Adrenal gland (tissue), 12 donors: ENCODE results near the gene PTPRH. TPM values are rescaled to one million over a fixed set of nuclear protein-coding genes. Genes with fewer than 3 reads are reported as not detected.
"Not testable (repeated sequence)": the region's sequence is repeated elsewhere in the genome, so short reads cannot be mapped to it uniquely, and the experiment has no call there.

Experiments used
- DNase-seq, 7 donors: peaks; one replicate each; pipeline ENCODE4 v3.0.0-alpha.2; 2019 to 2020
- H3K27ac ChIP-seq, 5 donors: fragments of 200-600 bp; sonication (generic) in 4 of 5; 1 replicate in 3 of 5; 2 replicates in 2 of 5; pipeline versions ENCODE4 v1.5.1 to v1.8.0; 2016 to 2020; ENCODE audit warnings: mild to moderate bottlenecking in 1 of 5
- H3K27me3 ChIP-seq: fragments of 200-600 bp; 2 replicates; pipeline ENCODE4 v1.8.0; 2021
- H3K36me3 ChIP-seq, 2 donors: fragments of 200-600 bp; replicated peaks in 1 of 2; 1 replicate in 1 of 2; 2 replicates in 1 of 2; pipeline versions ENCODE4 v1.5.1 to v1.8.0; 2018 to 2022
- H3K4me1 ChIP-seq, 2 donors: fragments of 200-600 bp; replicated peaks in 1 of 2; 1 replicate in 1 of 2; 2 replicates in 1 of 2; pipeline versions ENCODE4 v1.5.1 to v1.8.0; 2018 to 2021
- H3K4me3 ChIP-seq, 4 donors: fragments of 200-600 bp; sonication (generic) in 3 of 4; one replicate each; pipeline ENCODE4 v1.5.1; 2016 to 2018
- H3K9me3 ChIP-seq, 3 donors: fragments of 200-600 bp; sonication (generic) in 1 of 3; replicated peaks in 1 of 3; 1 replicate in 2 of 3; 2 replicates in 1 of 3; pipeline versions ENCODE4 v1.5.1 to v1.8.0; 2016 to 2021
- CTCF ChIP-seq, 6 experiments: fragments of 450-650 bp in 4 of 6; fragments of 200-600 bp in 2 of 6; sonication (generic) in 1 of 6; IDR thresholded peaks; 1 replicate in 5 of 6; 2 replicates in 1 of 6; pipeline versions ENCODE4 v1.5.1 to v1.8.0; 2016 to 2021; ENCODE audit warnings: antibody characterized with exemption in 6 of 6, mild to moderate bottlenecking in 2 of 6, moderate library complexity in 1 of 6
- POLR2A ChIP-seq, 2 donors: fragments of 450-650 bp; IDR thresholded peaks; one replicate each; pipeline ENCODE4 v1.6.1; 2017; ENCODE audit warnings: antibody characterized with exemption in 2 of 2, mild to moderate bottlenecking in 2 of 2, moderate library complexity in 1 of 2
- WGBS, 4 donors: extraction: QIAGEN DNeasy Blood & Tissue Kit in 2 of 4; methylation state at CpG; one replicate each; pipeline versions ENCODE4 v1.1.5 to v1.1.7; 2013 to 2017; 5-methylcytosine and 5-hydroxymethylcytosine counted together
- intact Hi-C, 2 donors: fragments of 100-400 bp; cut with DNase I; formaldehyde crosslinking; loops; one replicate each; pipeline versions ENCODE4 v1.14.1 to v1.15.0; 2022 to 2023
- polyA plus RNA-seq, 3 donors: library from polyadenylated mRNA; stranded (reverse); fragments of 200-250 nt in 2 of 3; fragments of 350-450 nt in 1 of 3; fragmentation: Illumina TruSeq in 1 of 3; extraction: RNeasy Lipid Tissue Mini Kit (QIAGEN cat#74804) in 1 of 3; gene quantifications; one replicate each; pipeline ENCODE4 v1.2.3, GENCODE V29; 2013 to 2014
- total RNA-seq, 9 donors: library from RNA; depleted of rRNA in 4 of 9; stranded (reverse); fragments of >200 nt in 4 of 9; fragments of 120-200 nt in 1 of 9; fragmentation: NEBNext Ultra II Directional in 1 of 9; extraction: Animal tissue kit (Norgen Biotek cat#: 25700) in 1 of 9; gene quantifications; one replicate each; pipeline versions ENCODE4 v1.1.0 to v1.2.4, GENCODE V29; 2013 to 2023
- donor health status: healthy with polysubstance abuse.
- donor health status: Bipolar disorder and iron deficiency.
- donor health status: DM: yes; HTN: yes; CAD: no.
- donor health status: DM: no; HTN: no; CAD: no.
- donor health status: DM: no; HTN: no; CAD: no.
- donor health status: DM: yes; HTN: yes; CAD: no.

The PTPRH gene
- total and polyA plus RNA-seq, 12 donors, result 30.1 to 159 (median 52.9) TPM

- H3K4me3 ChIP-seq, H3K27me3 ChIP-seq, H3K4me1 ChIP-seq, H3K27ac ChIP-seq, intact Hi-C loops, H3K9me3 ChIP-seq: not testable (repeated sequence)
- 71 to 77% (median 76%) methylated on average over 10 of the region's 10 CpGs for WGBS, 4 donors
- DNase-seq, result peak in 1 of 7 donors; percentile 28
- TF ChIP-seq CTCF (IDR thresholded peaks at IDR 0.05), result peak in 3 of 6 experiments; percentile 7 to 20 (median 15)
- peaks cover 0 to 30% of the 10 kb centered on the region in 2 donors for H3K36me3 ChIP-seq
These were observed 7.1 kb downstream of the PTPRH start for GRCh38 chr19:55202199-55202598.

GRCh38 chr19:55199620-55200204 lies 9.6 kb downstream of the PTPRH start:
- intact Hi-C loops, result no loop called here
- DNase-seq, result no peak
- H3K4me3 ChIP-seq, result no peak overlapping the region
- peaks cover 0 to 30% of the 10 kb centered on the region in 2 donors for H3K36me3 ChIP-seq
- TF ChIP-seq CTCF (IDR thresholded peaks at IDR 0.05), result no peak
- TF ChIP-seq POLR2A (IDR thresholded peaks at IDR 0.05), result no peak
- no peak overlapping the region for H3K27ac ChIP-seq
- H3K4me1 ChIP-seq, result no peaks in the 10 kb centered on the region
- 61 to 71% (median 66%) methylated on average over 3 to 5 of the region's 5 CpGs for WGBS, 4 donors
- no peaks in the 10 kb centered on the region for H3K27me3 ChIP-seq
- no peaks in the 10 kb centered on the region for H3K9me3 ChIP-seq

- peaks cover 0 to 30% of the 10 kb centered on the region in 2 donors for H3K36me3 ChIP-seq
- no peaks in the 10 kb centered on the region for H3K9me3 ChIP-seq
- TF ChIP-seq POLR2A (IDR thresholded peaks at IDR 0.05) (no peak), CTCF (IDR thresholded peaks at IDR 0.05) (no peak)
- H3K27me3 ChIP-seq, result no peaks in the 10 kb centered on the region
- DNase-seq, result no peak
- H3K27ac ChIP-seq, result no peak overlapping the region
- intact Hi-C loops, result no loop called here
- 69 to 82% (median 77%) methylated on average over 3 to 5 of the region's 5 CpGs for WGBS, 4 donors
- no peak overlapping the region for H3K4me3 ChIP-seq
- H3K4me1 ChIP-seq, result no peaks in the 10 kb centered on the region
These were observed 10.7 kb downstream of the PTPRH start for GRCh38 chr19:55198651-55199050.

- no peaks in the 10 kb centered on the region for H3K27me3 ChIP-seq
- H3K9me3 ChIP-seq, result no peaks in the 10 kb centered on the region
- TF ChIP-seq CTCF (IDR thresholded peaks at IDR 0.05) (no peak), POLR2A (IDR thresholded peaks at IDR 0.05) (no peak)
- H3K4me1 ChIP-seq, result no peaks in the 10 kb centered on the region
- H3K36me3 ChIP-seq, result peaks cover 0 to 29% of the 10 kb centered on the region in 2 donors
- no peak overlapping the region for H3K4me3 ChIP-seq
- no peak for DNase-seq
- H3K27ac ChIP-seq, result no peak overlapping the region
- 76 to 82% (median 80%) methylated on average over 4 of the region's 4 CpGs for WGBS, 4 donors
- intact Hi-C loops, result no loop called here
These were observed 11.8 kb downstream of the PTPRH start for GRCh38 chr19:55197528-55197927.
